ENCODE data around the gene WDR43.

The WDR43 gene

DNA sequence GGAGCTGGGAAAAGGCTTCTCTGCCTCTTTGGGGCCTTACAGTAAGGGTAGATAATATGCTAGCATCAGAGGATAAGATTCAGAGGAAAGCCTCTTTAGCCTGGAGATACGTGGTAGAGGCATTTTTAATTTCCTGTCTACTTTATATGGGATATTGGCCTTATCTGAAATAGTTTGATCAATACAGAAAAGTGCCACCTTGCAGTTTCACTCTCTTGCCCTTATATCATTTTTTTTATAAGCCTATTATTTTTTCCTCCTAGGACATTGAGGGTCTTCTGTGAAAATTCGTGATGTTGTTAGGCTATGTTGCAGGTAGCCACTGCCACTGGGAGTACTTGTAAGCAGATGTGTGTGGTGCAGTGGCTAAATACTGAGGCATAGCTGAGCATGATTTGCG, 46.5 kb downstream of the WDR43 start:
- no peaks in the 10 kb centered on the region for H3K27me3 ChIP-seq (replicated peaks; ENCODE audit: control insufficient read depth, insufficient read depth, low read length, poor library complexity, severe bottlenecking)
- H3K4me1 ChIP-seq (ENCODE audit: control insufficient read depth, insufficient read depth, low read length, poor library complexity, severe bottlenecking) = no peaks in the 10 kb centered on the region
- no peak overlapping the region for H3K27ac ChIP-seq (ENCODE audit: insufficient read depth, low read length, poor library complexity, severe bottlenecking)
- no peaks in the 10 kb centered on the region for H3K9me3 ChIP-seq (ENCODE audit: control insufficient read depth, low read length)
- peaks cover 76% of the 10 kb centered on the region for H3K36me3 ChIP-seq (ENCODE audit: control insufficient read depth, insufficient read depth, low read length)
- DNase-seq = no peak
- H3K4me3 ChIP-seq (ENCODE audit: insufficient read depth, low read depth, low read length, poor library complexity, severe bottlenecking) = no peak overlapping the region

DNA sequence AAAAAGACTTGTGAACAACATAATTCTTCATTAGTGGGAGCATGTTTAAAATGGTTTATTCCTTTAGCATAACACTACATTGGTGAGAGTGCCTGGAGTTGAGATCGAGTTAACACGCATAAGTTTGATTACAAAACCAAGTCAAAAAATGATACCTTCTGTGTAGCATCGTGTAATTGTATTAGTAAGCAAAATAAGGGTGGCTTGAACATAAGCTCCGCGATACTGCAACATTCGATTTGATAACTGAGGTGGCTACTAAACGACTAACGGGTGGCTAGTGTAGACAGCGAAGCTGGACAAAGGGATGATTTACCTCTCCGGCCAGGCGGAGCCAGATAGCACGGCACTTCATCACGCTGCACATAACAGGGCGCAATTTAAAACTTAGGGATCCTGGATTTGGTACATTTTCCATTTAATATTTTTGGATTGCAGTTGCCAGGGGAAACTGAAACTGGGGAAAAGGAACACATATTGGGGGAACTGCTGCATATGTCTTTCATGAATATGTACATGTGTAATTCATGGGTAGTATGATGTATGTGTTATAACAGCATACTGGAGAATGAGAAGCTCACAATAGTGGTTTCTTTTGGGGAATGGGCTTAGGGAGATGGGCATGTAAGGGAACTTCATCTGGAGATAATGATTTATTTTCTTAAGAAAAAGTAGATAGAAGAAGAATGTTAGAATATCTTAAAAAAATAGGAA, 50.2 kb downstream of the WDR43 start:
- Histone ChIP-seq H3K36me3 (ENCODE audit: control insufficient read depth, insufficient read depth, low read length) (peaks cover 76% of the 10 kb centered on the region), H3K9me3 (ENCODE audit: control insufficient read depth, low read length) (no peaks in the 10 kb centered on the region), H3K27ac (ENCODE audit: insufficient read depth, low read length, poor library complexity, severe bottlenecking) (no peak overlapping the region), H3K27me3 (replicated peaks; ENCODE audit: control insufficient read depth, insufficient read depth, low read length, poor library complexity, severe bottlenecking) (no peaks in the 10 kb centered on the region), H3K4me3 (ENCODE audit: insufficient read depth, low read depth, low read length, poor library complexity, severe bottlenecking) (no peak overlapping the region), H3K4me1 (ENCODE audit: control insufficient read depth, insufficient read depth, low read length, poor library complexity, severe bottlenecking) (no peaks in the 10 kb centered on the region)
- DNase-seq = no peak

DNA sequence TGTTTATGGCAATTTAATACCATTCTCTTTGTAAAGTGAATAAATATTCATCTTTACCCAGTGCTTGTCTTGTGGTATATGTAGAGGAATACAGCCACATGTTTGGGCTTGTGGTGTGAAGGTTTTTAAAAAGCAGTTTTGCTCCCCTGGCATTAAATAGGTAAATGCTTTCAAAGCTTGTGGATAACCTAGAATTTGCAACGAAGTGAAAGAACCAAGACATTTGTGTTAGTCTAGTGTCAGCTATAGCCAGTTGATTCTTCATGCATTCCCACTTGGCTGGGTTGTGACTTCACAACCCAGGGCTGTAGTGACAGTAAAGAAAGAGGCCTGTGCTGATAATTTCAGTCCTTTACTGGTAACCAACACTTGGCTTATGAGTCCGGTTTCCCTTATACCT, 53.7 kb downstream of the WDR43 start:
- no peak for DNase-seq
- H3K9me3 ChIP-seq (ENCODE audit: control insufficient read depth, low read length) = no peaks in the 10 kb centered on the region
- no peaks in the 10 kb centered on the region for H3K27me3 ChIP-seq (replicated peaks; ENCODE audit: control insufficient read depth, insufficient read depth, low read length, poor library complexity, severe bottlenecking)
- no peaks in the 10 kb centered on the region for H3K4me1 ChIP-seq (ENCODE audit: control insufficient read depth, insufficient read depth, low read length, poor library complexity, severe bottlenecking)
- no peak overlapping the region for H3K27ac ChIP-seq (ENCODE audit: insufficient read depth, low read length, poor library complexity, severe bottlenecking)
- H3K36me3 ChIP-seq (ENCODE audit: control insufficient read depth, insufficient read depth, low read length) = peaks cover 47% of the 10 kb centered on the region
- no peak overlapping the region for H3K4me3 ChIP-seq (ENCODE audit: insufficient read depth, low read depth, low read length, poor library complexity, severe bottlenecking)

DNA sequence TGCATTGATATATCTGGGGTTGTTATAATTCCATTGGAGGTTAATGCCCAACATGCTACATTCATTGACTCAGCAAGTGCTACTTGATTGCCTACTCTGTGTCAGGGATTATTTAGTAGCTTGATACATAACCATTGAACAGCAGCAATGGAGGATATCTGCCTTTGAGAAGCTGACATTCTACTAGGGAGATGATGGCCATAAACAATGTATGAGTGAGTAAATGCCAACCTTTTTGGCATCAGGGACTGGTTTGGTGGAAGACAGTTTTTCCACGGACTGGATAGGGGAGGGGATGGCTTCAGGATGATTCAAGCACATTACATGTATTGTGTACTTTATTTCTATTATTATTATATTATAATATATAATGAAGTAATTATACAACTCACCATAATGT, 54.7 kb downstream of the WDR43 start:
- Histone ChIP-seq H3K9me3 (ENCODE audit: control insufficient read depth, low read length) (no peaks in the 10 kb centered on the region), H3K36me3 (ENCODE audit: control insufficient read depth, insufficient read depth, low read length) (peaks cover 39% of the 10 kb centered on the region)
- DNase-seq = no peak

DNA sequence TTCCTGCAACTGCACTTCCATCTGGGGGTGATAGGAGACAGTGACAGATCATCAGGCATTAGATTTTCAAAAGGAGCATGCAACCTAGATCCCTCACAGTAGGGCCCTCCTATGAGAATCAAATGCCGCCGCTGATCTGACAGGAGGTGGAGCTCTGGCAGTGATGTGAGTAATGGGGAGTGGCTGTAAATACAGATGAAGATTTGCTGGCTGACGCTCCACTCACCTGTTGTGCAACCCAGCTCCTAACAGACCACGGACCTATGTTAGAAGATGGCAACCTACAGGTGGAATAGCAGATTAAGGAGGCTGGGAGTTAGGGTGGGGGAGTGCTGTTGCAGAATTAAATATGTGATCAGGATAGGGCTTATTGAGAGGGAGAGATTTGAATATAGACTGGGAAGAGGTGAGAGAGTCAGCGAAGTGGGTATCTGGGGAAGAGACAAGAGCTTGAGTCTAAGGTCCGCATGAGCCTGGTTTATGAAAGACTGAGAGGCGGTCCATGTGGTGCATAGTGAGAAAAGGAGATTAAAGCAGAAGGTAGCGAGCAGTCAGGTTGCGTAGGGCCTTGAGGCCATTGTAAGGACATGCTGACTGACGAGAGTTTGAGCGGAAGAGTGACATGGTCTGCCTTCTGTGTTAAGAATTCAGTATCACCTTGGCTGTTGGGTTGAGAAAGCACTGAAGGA, 55.3 kb downstream of the WDR43 start:
- H3K27ac ChIP-seq (ENCODE audit: insufficient read depth, low read length, poor library complexity, severe bottlenecking) = no peak overlapping the region
- peaks cover 34% of the 10 kb centered on the region for H3K36me3 ChIP-seq (ENCODE audit: control insufficient read depth, insufficient read depth, low read length)
- DNase-seq = no peak
- H3K4me3 ChIP-seq (ENCODE audit: insufficient read depth, low read depth, low read length, poor library complexity, severe bottlenecking) = no peak overlapping the region
- H3K27me3 ChIP-seq (replicated peaks; ENCODE audit: control insufficient read depth, insufficient read depth, low read length, poor library complexity, severe bottlenecking) = no peaks in the 10 kb centered on the region
- H3K9me3 ChIP-seq (ENCODE audit: control insufficient read depth, low read length) = no peaks in the 10 kb centered on the region
- no peaks in the 10 kb centered on the region for H3K4me1 ChIP-seq (ENCODE audit: control insufficient read depth, insufficient read depth, low read length, poor library complexity, severe bottlenecking)

More for the DNA sequence above, 54.7 kb downstream of the WDR43 start:
- no peaks in the 10 kb centered on the region for H3K27me3 ChIP-seq (replicated peaks; ENCODE audit: control insufficient read depth, insufficient read depth, low read length, poor library complexity, severe bottlenecking)
- no peak overlapping the region for H3K27ac ChIP-seq (ENCODE audit: insufficient read depth, low read length, poor library complexity, severe bottlenecking)
- H3K4me1 ChIP-seq (ENCODE audit: control insufficient read depth, insufficient read depth, low read length, poor library complexity, severe bottlenecking) = no peaks in the 10 kb centered on the region
- H3K4me3 ChIP-seq (ENCODE audit: insufficient read depth, low read depth, low read length, poor library complexity, severe bottlenecking) = no peak overlapping the region

DNA sequence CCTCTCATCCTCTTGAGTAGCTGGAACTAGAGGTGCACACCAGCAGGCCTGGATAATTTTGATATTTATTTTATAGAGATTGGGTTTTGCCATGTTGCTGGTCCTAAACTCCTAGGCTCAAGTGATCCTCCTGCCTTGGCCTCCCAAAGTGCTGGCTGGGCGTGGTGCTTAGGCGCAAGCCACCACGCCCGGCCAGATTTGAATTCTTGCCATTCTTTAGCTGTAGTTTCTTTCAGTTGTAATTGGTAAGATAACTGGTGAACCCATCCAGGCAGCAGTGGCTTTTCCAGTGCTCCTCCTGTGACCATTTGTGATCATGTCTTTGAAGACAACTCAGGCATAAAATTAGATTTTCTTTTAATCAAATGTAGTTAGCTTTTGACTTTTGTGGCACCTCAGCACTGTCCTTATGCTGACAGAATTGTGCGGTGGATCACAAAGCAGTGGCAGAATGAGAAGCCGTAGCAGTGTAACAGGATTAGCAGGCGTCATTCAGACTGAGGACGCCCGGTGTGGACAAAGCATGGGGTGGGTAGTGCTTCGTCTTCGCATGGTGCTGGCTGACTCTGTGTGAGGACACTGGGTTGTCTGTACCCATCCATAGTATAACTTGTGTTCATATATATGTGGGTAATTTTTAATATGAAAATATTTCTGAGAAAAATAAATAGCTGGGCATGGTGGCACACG, 56.6 kb downstream of the WDR43 start:
- Histone ChIP-seq H3K27ac (ENCODE audit: insufficient read depth, low read length, poor library complexity, severe bottlenecking) (no peak overlapping the region), H3K9me3 (ENCODE audit: control insufficient read depth, low read length) (no peaks in the 10 kb centered on the region), H3K27me3 (replicated peaks; ENCODE audit: control insufficient read depth, insufficient read depth, low read length, poor library complexity, severe bottlenecking) (no peaks in the 10 kb centered on the region), H3K4me1 (ENCODE audit: control insufficient read depth, insufficient read depth, low read length, poor library complexity, severe bottlenecking) (no peaks in the 10 kb centered on the region), H3K4me3 (ENCODE audit: insufficient read depth, low read depth, low read length, poor library complexity, severe bottlenecking) (no peak overlapping the region), H3K36me3 (ENCODE audit: control insufficient read depth, insufficient read depth, low read length) (peaks cover 21% of the 10 kb centered on the region)
- no peak for DNase-seq

DNA sequence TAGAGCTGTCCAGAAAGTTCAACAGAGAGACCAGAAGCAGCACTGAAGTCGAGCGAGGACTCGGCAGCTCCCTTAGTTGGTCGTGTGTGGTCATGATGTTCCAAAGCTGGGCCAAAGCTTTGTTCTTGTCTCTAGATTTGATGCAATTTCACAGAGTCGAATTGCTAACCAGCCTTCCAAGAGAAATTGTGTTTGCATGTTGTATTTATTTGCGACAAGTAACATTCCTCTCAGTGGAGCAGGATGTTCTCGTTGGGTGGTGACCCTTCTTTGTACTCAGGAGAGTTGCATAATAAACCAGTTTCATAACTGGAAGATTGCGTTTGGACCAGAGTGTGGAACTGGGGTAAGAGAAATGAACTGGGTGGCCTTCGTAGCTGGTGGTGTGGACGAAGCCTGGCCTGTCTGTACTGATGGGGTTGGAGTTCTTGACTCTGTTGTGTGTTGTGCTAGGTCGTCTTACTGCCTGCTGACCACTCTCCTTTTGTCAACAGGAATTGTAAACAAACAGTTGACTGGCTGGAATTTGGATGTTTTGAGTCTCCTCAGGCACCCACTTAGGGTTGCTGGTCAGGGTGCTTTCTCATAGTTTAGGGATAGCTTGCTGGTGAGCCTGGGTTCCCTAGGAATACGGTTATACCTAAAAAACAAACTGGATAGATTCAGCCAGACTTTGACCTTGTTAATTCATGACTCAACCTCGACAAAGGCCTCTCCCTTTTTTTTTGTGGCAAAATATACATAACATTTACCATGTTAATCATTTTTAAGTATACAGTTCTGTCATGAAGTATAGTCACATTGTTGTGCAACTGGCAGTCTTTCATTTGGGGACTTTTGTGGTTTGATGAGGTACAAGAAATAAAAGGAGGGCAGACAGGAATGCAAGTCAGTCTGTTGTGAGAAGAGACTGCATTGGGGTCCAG, 57.7 kb downstream of the WDR43 start:
- no peaks in the 10 kb centered on the region for H3K4me1 ChIP-seq (ENCODE audit: control insufficient read depth, insufficient read depth, low read length, poor library complexity, severe bottlenecking)
- H3K4me3 ChIP-seq (ENCODE audit: insufficient read depth, low read depth, low read length, poor library complexity, severe bottlenecking) = no peak overlapping the region
- DNase-seq = no peak
- H3K27ac ChIP-seq (ENCODE audit: insufficient read depth, low read length, poor library complexity, severe bottlenecking) = no peak overlapping the region
- H3K36me3 ChIP-seq (ENCODE audit: control insufficient read depth, insufficient read depth, low read length) = peaks cover 12% of the 10 kb centered on the region
- no peaks in the 10 kb centered on the region for H3K27me3 ChIP-seq (replicated peaks; ENCODE audit: control insufficient read depth, insufficient read depth, low read length, poor library complexity, severe bottlenecking)
- no peaks in the 10 kb centered on the region for H3K9me3 ChIP-seq (ENCODE audit: control insufficient read depth, low read length)

DNA sequence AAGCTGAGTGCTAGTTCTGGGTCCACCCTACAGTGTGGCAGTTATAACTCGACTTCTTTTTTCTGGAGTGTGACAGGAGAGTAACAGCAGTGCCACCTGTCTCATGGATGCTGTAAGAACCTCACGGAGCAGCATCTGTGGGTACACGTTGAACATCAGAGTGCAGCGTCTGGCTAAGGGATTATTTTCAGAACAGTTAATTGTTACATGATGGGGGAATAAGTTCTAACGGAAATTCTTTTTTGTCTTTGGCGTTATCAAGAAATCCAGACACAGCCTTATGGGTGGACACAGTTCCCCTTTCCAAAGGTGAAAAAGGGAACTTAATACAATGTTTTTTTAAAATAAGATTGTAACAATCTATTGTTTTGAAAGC, 58.4 kb downstream of the WDR43 start:
- Histone ChIP-seq H3K36me3 (ENCODE audit: control insufficient read depth, insufficient read depth, low read length) (peaks cover 7% of the 10 kb centered on the region), H3K9me3 (ENCODE audit: control insufficient read depth, low read length) (no peaks in the 10 kb centered on the region), H3K4me3 (ENCODE audit: insufficient read depth, low read depth, low read length, poor library complexity, severe bottlenecking) (no peak overlapping the region), H3K27me3 (replicated peaks; ENCODE audit: control insufficient read depth, insufficient read depth, low read length, poor library complexity, severe bottlenecking) (no peaks in the 10 kb centered on the region), H3K4me1 (ENCODE audit: control insufficient read depth, insufficient read depth, low read length, poor library complexity, severe bottlenecking) (no peaks in the 10 kb centered on the region), H3K27ac (ENCODE audit: insufficient read depth, low read length, poor library complexity, severe bottlenecking) (no peak overlapping the region)
- DNase-seq = no peak

DNA sequence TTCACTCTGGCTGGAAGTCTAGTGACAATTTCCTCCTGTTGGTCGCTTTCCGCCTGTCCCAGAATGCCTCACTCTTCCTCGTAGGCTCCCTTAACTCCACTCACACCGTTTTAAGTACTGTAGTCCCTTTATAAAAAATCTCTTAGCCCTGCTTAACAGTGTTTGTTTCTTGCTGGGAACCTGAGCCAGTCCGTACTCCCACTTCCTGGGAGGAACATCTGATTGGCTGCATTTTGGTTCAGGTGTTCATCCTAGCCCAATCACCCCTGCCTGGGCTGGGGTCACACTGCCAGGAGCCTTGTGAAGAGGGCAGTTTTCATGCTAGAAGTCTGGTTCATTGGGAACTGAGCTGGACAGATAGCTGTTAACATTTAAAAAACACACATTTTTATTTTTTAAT, 61.0 kb downstream of the WDR43 start:
- H3K36me3 ChIP-seq (ENCODE audit: control insufficient read depth, insufficient read depth, low read length) = no peaks in the 10 kb centered on the region
- no peaks in the 10 kb centered on the region for H3K27me3 ChIP-seq (replicated peaks; ENCODE audit: control insufficient read depth, insufficient read depth, low read length, poor library complexity, severe bottlenecking)
- no peaks in the 10 kb centered on the region for H3K9me3 ChIP-seq (ENCODE audit: control insufficient read depth, low read length)
- H3K4me1 ChIP-seq (ENCODE audit: control insufficient read depth, insufficient read depth, low read length, poor library complexity, severe bottlenecking) = peaks cover 4% of the 10 kb centered on the region
- no peak overlapping the region for H3K4me3 ChIP-seq (ENCODE audit: insufficient read depth, low read depth, low read length, poor library complexity, severe bottlenecking)
- H3K27ac ChIP-seq (ENCODE audit: insufficient read depth, low read length, poor library complexity, severe bottlenecking) = no peak overlapping the region
- no peak for DNase-seq
